ENCODE data around the gene APIP.

Gene APIP

GRCh38 chr11:34863048-34863447, 53.1 kb downstream of the APIP start:
- DNase-seq, result no peak
- TF ChIP-seq, protein P1, sequence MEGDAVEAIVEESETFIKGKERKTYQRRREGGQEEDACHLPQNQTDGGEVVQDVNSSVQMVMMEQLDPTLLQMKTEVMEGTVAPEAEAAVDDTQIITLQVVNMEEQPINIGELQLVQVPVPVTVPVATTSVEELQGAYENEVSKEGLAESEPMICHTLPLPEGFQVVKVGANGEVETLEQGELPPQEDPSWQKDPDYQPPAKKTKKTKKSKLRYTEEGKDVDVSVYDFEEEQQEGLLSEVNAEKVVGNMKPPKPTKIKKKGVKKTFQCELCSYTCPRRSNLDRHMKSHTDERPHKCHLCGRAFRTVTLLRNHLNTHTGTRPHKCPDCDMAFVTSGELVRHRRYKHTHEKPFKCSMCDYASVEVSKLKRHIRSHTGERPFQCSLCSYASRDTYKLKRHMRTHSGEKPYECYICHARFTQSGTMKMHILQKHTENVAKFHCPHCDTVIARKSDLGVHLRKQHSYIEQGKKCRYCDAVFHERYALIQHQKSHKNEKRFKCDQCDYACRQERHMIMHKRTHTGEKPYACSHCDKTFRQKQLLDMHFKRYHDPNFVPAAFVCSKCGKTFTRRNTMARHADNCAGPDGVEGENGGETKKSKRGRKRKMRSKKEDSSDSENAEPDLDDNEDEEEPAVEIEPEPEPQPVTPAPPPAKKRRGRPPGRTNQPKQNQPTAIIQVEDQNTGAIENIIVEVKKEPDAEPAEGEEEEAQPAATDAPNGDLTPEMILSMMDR (IDR thresholded peaks at IDR 0.05; ENCODE audit: low read depth, low read length, missing control alignments), result no peak
- H3K27me3 ChIP-seq (replicated peaks), result no peaks in the 10 kb centered on the region
- no peaks in the 10 kb centered on the region for H3K36me3 ChIP-seq (replicated peaks)
- H3K27ac ChIP-seq, result no peak overlapping the region
- no peak overlapping the region for H3K4me3 ChIP-seq (ENCODE audit: low read depth, low read length)
- in situ Hi-C loops (cut with HindIII; ENCODE audit: low pct_ligation_motif_present, low sequenced_read_pairs), result no loop called here

DNA sequence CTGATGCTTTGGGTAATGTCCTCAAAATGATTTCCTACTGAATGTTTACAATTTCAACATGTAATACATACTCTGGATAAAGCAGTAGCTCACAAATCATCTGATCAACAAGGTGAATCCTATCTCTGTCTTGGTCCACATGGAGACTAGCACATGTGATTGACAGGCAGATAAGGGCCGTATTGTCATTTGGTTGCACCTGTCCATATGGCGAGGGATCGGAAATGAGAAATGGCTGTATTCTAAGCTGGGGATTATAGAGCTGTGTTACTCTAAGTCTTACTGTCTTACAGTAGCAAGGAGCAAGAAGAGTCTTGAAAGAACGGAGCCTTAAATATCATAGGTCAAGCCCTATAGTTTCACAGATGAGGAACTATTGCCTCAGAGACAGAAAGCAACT, 55.7 kb downstream of the APIP start:
- TF ChIP-seq, protein P1 (IDR thresholded peaks at IDR 0.05; ENCODE audit: low read depth, low read length, missing control alignments), result no peak
- Histone ChIP-seq H3K27ac (no peak overlapping the region), H3K36me3 (replicated peaks) (no peaks in the 10 kb centered on the region), H3K27me3 (replicated peaks) (no peaks in the 10 kb centered on the region), H3K4me3 (ENCODE audit: low read depth, low read length) (no peak overlapping the region)
- no peak for DNase-seq
- in situ Hi-C loops (cut with HindIII; ENCODE audit: low pct_ligation_motif_present, low sequenced_read_pairs), result no loop called here

DNA sequence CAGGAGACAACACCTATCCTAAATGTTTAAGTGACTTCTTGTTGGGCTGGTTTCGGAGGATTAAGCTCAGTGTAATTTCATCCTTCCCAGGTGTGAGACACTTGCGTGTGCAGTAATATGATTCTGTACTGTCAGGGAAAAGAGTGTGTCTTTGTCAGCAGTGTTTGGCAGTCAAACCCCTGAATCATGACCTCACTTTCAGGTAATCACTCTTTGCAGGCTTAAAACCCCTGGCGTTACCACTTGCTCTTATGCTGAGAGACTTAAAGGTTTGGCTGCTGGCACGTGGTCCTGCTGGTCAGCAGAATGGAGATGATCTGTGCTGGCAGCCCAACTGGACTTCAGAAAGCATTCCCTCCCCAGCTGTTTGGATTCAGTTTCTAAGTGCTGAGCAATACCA, 56.1 kb downstream of the APIP start:
- no peak overlapping the region for H3K4me3 ChIP-seq (ENCODE audit: low read depth, low read length)
- H3K27me3 ChIP-seq (replicated peaks), result no peaks in the 10 kb centered on the region
- in situ Hi-C loops (cut with HindIII; ENCODE audit: low pct_ligation_motif_present, low sequenced_read_pairs), result no loop called here
- DNase-seq, result no peak
- no peaks in the 10 kb centered on the region for H3K36me3 ChIP-seq (replicated peaks)
- no peak overlapping the region for H3K27ac ChIP-seq
- TF ChIP-seq, protein P1 (IDR thresholded peaks at IDR 0.05; ENCODE audit: low read depth, low read length, missing control alignments), result no peak

GRCh38 chr11:34859496-34859895, 56.7 kb downstream of the APIP start:
- H3K4me3 ChIP-seq (ENCODE audit: low read depth, low read length), result no peak overlapping the region
- no peaks in the 10 kb centered on the region for H3K36me3 ChIP-seq (replicated peaks)
- H3K27ac ChIP-seq, result no peak overlapping the region
- TF ChIP-seq, protein P1 (IDR thresholded peaks at IDR 0.05; ENCODE audit: low read depth, low read length, missing control alignments), result no peak
- no peaks in the 10 kb centered on the region for H3K27me3 ChIP-seq (replicated peaks)
- in situ Hi-C loops (cut with HindIII; ENCODE audit: low pct_ligation_motif_present, low sequenced_read_pairs), result no loop called here
- no peak for DNase-seq

GRCh38 chr11:34857463-34857862, 58.7 kb downstream of the APIP start:
- TF ChIP-seq, protein P1 (IDR thresholded peaks at IDR 0.05; ENCODE audit: low read depth, low read length, missing control alignments), result no peak
- Histone ChIP-seq H3K27me3 (replicated peaks) (no peaks in the 10 kb centered on the region), H3K36me3 (replicated peaks) (no peaks in the 10 kb centered on the region), H3K4me3 (ENCODE audit: low read depth, low read length) (no peak overlapping the region), H3K27ac (no peak overlapping the region)
- in situ Hi-C loops (cut with HindIII; ENCODE audit: low pct_ligation_motif_present, low sequenced_read_pairs), result no loop called here
- no peak for DNase-seq

GRCh38 chr11:34856251-34856650, 59.9 kb downstream of the APIP start:
- DNase-seq, result no peak
- no peak overlapping the region for H3K27ac ChIP-seq

More at GRCh38 chr11:34856251-34856650, 59.9 kb downstream of the APIP start:
- no peak overlapping the region for H3K4me3 ChIP-seq (ENCODE audit: low read depth, low read length)
- no peaks in the 10 kb centered on the region for H3K36me3 ChIP-seq (replicated peaks)
- in situ Hi-C loops (cut with HindIII; ENCODE audit: low pct_ligation_motif_present, low sequenced_read_pairs), result no loop called here
- peaks cover 7% of the 10 kb centered on the region for H3K27me3 ChIP-seq (replicated peaks)
- TF ChIP-seq, protein P1 (IDR thresholded peaks at IDR 0.05; ENCODE audit: low read depth, low read length, missing control alignments), result no peak
